ENCODE measurements around the gene TBC1D9B.

The TBC1D9B gene

GRCh38 chr5:179819296-179820126 lies 88.2 kb downstream of the TBC1D9B start:
- peak; percentile 53 for DNase-seq

DNA sequence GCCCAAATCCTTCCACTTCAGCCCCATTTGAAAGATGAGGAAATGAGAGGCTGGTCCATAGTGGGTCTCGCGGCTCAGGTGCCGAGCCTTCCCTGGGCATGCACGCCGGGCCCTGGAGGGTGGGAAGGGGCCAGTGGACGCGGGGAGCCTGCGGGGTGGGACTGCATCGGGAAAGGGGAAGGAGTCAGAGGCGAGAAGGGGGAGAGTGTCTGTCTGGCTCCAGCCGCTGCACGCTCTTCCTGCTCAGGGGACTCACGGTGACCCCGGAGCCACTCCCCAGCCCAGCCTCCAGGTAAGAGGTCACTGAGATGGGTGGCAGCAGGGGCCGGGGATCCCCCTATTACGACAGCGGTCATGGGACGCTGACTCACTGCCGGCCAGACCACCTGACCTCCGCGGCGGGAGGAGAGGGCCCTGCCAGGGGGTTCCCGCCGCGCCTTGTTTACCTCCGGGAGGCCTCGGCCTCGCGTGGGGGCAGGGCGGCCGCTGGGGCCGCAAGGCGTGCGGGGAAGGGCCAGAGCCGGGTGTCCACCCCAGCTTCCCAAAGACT lies 88.9 kb downstream of the TBC1D9B start:
- DNase-seq: peak; percentile 81

- no peak for DNase-seq
Measured at GRCh38 chr5:179817890-179818745, 89.6 kb downstream of the TBC1D9B start.

GRCh38 chr5:179817470-179817840 lies 90.2 kb downstream of the TBC1D9B start:
- no peak for DNase-seq

- DNase-seq: no peak
Measured at GRCh38 chr5:179816796-179817469, 90.8 kb downstream of the TBC1D9B start.

DNA sequence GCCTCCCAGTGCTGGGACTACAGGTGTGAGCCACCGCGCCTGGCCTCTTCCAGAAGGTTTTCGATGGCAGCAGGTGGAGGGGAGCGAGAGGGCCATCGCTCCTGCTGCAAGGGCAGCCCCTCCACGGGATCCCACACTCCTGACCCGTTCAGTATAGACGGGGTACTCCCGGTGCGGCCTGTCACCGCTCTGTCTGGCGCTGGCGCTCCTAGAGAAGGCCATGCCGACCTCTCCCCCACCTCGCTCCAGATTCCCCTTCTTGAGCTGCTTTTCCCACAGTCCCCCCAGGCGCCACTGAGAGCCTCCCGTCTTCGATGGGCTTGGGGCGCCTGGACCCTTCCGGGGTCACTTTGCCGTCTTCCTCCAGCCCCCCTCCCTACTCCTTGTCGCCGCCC lies 91.3 kb downstream of the TBC1D9B start:
- no peak for DNase-seq

DNA sequence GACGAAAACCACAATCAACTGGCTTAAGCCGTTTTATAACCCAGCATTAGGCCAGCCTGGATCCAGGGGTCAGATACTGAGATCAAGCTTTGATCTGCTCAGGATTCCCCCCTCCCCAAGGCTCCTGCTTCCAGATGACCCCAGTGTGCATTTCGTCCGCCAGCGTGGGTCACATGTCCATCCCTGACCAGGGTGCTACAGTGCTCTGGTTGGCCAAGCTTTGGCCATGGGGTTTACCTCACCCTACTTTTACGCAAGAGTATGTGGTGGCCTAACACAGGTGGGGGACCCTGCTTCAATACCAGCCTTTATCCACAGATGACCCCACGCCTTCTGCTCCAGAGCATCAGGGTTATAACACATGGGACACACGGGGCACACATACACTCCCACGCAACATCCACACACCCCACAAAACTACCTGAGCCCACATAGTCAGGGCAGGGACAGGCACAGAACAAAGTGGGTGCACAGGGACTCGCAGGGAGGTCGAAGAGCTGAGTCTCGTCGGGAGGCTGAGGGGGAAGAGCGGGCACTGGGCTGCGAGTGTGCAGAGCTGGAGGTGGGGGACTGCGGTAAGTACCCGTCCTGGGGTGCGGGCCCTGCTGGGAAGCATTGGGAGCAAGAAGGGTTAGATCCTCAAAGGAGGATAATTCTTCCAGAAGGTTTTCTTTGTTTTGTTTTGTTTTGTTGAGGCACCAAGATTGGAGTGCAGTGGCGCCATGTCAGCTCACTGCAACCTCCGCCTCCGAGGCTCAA lies 92.0 kb downstream of the TBC1D9B start:
- DNase-seq: no peak

DNA sequence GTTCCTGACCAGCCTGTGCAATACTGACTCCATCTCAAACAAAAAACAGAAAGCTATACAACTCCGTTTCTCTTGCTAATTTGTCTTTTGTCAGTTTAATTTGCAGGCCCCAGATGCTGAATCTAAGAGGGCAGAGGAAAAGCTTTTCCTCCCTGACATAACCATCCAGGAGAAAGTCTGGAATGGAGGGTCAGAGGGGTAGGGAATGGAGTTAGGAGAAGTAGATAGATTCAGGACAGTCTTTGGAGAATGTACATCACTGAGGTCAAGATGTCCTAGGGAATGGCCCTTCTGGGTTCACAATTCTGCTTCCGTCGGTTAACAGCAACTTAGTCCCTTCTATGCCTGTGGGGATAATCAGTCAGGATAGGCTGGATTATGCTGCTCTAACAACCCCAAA lies 93.6 kb downstream of the TBC1D9B start:
- no peak for DNase-seq

DNA sequence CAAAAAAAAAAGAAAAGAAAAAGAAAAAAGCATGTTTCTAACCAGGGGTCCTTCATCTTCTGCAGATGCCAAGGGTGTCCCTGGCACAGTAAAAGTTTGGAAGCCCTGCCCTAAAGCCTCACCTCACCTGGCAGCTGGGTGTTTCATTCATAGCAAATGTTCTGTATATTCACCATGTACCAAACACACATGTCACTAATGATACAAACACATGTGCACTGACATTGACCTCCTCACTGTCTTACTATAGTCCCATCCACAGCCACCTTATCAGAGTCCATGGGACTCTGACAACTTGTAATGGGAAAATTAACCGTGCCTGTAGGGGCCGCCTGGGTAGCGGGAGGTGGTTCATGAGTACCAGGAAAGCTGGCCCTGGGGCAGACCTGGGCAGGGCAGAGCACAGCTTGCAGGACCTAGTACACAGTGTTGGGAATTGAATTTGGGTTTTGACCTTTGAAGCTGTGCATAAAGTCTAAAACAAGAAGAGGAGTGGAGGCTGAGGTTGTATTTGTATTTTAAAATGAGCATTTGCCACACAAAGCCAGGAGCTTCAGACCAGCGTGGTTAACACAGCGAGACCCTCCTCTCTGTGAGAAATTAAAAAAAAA lies 94.6 kb downstream of the TBC1D9B start:
- no peak for DNase-seq

- no peak for DNase-seq
Measured at GRCh38 chr5:179812135-179812825, 95.4 kb downstream of the TBC1D9B start.

Measured in activated T-cell treated with anti-CD3 and anti-CD28 coated beads, Interleukin-2, amount 50 U/mL, for 1 hour (primary cell).